ENCODE results near the gene SNX13. TPM values are rescaled to one million over a fixed set of nuclear protein-coding genes. Genes with fewer than 3 reads are reported as not detected.

SNX13 gene
- total RNA-seq, 1 experiment from 2014 or later = 32.9 TPM

DNA sequence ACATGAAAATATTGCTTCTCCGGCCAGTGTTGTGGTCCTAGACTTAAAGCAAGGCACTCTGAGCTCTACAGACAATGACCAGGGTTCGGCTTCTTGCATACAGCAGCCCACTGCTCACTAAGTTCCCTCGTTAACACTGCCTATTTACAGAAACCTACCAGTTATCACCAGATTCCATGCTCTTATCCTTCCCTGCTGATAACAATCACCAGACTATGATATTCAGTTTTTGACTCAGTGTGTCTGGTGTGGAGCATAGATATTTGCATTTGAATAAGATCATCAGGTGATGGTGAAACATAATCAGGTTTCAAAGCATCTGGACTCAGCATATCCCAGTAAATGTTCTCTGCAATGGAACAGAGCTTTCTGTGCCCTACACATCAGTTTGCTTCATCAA, 182.3 kb downstream of the SNX13 start:
- DNase-seq (ENCODE audit: low spot score) = no peak
- in situ Hi-C loops (cut with HindIII; ENCODE audit: low sequenced_read_pairs) = no loop called here

DNA sequence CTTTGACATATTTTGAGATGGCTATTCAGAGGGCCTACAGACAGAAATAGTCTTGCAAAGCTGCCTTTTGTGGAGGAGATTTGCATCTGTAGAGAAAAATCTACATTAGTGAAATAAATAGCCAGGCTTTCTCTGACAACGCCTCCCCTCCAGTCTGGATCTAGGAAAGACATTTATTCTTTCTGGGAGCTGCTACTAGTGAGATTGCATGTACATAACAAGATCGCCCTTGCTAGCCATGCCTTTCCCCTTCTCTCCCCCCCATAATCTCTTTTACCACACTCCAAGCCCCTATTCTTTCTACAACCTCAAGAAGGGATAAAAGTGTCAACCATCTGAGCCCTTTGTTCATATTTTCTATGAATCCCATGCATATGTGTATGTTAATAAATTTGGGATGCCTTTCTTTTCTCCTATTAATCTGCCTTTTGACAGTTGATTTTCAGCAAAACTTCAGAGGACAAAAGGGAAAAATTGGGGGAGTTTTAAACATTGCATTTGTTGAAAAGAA, 194.2 kb downstream of the SNX13 start:
- no peak for DNase-seq (ENCODE audit: low spot score)
- in situ Hi-C loops (cut with HindIII; ENCODE audit: low sequenced_read_pairs) = no loop called here

DNA sequence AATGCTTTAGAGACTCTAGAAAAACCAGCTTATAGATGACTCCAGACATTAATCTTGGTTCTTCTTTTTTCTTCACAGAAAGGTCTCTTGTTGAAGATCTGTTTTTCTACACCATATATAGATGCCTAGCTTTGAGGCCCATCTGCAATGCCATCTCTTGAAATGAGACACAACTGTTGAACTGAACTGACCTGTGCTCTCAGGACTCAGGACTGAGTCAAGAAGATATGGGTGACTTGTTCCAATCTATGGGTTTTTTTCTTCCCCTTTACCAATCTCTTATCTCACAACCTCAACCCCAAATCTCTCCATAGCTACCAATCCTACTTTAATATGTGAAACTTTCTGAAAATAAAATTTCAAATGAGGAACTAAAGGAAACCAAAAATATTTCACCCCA, 194.7 kb downstream of the SNX13 start:
- in situ Hi-C loops (cut with HindIII; ENCODE audit: low sequenced_read_pairs) = no loop called here
- no peak for DNase-seq (ENCODE audit: low spot score)

DNA sequence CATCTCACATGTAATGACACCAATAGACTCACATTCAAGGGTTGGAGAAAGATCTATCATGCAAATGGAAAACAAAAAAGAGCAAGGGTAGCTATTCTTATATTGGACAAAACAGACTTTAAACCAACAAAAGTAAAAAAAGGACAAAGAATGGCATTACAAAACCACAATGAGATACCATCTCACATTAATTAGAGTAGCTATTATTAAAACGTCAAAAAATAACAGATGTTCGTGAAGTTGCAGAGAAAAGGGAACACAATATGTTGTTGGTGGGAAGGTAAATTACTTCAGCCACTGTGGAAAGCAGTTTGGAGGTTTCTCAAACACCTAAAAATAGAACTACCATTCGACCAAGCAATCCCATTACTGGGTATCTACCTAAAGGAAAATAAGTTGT, 197.0 kb downstream of the SNX13 start:
- in situ Hi-C loops (cut with HindIII; ENCODE audit: low sequenced_read_pairs) = no loop called here
- no peak for DNase-seq (ENCODE audit: low spot score)

DNA sequence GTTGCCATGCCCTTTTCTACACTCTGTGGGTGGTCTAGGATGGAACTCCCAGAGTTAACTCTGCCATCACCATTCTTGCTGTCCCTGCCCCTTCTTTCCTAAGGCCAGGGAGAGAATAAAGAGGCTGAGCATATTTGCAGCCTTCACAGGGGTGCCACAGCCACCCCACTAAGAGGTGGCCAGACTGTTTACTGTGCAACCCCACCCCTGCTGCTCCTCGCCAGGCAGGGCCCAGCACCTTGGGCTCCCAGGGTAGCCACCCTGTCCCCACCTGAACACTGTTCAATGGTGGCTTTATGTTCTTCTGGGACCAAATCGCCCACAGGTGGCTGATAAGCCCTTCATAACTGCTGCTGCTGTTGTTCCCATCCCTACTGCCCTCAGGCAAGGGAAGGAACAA, 198.9 kb downstream of the SNX13 start:
- in situ Hi-C loops (cut with HindIII; ENCODE audit: low sequenced_read_pairs) = no loop called here
- DNase-seq (ENCODE audit: low spot score) = no peak

Other genes starting within 250 kb of the SNX13 start
- gene PRPS1L1, start 87.4 kb upstream of the SNX13 start, total RNA-seq (2014; rRNA removed; shearing (Covaris generic)) = not detected in 2 replicates

All from G401 (cell line).